DMS53 treated with DMSO at 0.1 percent for 48 hours (cell line): Measurements from ENCODE around the gene CDH4.

Experiments
- DNase-seq: peaks from one replicate; lab custom pipeline; 2025; ENCODE audit not compliant: unreplicated experiment; lab: John Stamatoyannopoulos, UW

The CDH4 gene

DNA sequence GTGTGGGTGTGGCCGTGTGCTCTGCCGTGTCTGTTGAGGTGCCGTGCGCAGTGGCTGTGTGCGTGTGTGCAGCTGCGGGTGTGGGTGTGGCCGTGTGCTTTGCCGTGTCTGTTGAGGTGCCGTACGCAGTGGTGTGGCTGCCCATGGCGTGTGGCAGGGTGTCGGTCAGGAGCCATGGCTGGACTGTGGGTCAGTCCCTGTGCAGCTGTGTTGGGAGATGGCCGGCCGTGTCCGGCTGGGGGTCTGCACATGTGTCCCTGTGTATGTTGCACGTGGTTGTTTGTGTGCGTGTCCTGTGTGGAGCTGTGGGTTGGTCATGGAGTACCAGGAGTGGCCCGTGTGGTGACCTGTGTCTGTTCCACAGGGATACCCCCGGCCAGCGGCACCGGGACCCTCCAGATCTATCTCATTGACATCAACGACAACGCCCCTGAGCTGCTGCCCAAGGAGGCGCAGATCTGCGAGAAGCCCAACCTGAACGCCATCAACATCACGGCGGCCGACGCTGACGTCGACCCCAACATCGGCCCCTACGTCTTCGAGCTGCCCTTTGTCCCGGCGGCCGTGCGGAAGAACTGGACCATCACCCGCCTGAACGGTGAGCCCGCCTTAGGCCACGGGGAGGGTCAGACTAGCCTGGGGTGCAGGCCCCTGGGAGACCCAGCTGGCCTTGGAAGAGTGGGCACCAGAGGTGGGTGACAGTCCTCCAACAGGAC is 675.9 kb downstream of the CDH4 start:
- no peak for DNase-seq

DNA sequence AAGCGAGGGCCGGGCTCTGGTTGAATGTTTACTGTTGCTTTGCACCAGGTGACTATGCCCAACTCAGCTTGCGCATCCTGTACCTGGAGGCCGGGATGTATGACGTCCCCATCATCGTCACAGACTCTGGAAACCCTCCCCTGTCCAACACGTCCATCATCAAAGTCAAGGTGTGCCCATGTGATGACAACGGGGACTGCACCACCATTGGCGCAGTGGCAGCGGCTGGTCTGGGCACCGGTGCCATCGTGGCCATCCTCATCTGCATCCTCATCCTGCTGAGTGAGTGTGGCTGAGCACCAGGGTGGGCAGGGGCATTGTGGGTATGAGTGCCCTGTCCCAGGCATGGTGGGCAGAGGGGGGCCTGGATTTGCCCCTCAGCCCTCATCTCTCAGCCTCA is 677.5 kb downstream of the CDH4 start:
- no peak for DNase-seq

DNA sequence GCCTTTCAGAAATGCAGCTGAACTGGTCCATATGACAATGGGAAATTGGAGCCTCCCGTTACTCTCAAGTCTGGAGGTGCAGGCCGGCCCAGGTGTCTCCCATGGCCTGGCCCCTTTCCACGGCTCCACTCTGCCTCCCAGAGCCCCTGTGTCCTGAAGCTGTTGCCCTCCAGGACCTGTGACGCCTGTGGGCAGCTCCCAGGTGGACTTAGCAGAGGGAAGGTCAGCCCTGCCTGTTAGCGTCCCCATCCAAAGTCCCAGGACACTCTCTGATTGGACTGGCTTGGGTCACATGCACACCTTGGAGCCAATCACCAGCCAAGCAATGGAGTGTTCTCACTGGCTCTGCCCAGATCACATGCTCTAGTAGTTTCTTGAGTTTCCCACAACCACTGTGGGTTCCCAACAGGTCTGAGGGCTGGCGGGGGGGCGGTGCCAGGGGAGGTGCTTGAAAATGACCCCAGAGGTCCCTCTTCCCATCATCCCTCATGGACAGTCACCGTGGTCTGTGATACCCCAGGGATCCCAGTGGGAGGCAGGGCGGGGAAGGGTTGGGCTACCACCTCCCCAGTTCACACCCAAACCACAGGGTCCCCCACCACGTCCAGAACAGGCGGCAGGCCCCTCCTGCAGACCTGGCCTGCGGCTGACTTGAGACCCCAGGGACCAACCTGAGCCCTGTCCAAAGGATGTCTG is 678.1 kb downstream of the CDH4 start:
- DNase-seq = no peak

DNA sequence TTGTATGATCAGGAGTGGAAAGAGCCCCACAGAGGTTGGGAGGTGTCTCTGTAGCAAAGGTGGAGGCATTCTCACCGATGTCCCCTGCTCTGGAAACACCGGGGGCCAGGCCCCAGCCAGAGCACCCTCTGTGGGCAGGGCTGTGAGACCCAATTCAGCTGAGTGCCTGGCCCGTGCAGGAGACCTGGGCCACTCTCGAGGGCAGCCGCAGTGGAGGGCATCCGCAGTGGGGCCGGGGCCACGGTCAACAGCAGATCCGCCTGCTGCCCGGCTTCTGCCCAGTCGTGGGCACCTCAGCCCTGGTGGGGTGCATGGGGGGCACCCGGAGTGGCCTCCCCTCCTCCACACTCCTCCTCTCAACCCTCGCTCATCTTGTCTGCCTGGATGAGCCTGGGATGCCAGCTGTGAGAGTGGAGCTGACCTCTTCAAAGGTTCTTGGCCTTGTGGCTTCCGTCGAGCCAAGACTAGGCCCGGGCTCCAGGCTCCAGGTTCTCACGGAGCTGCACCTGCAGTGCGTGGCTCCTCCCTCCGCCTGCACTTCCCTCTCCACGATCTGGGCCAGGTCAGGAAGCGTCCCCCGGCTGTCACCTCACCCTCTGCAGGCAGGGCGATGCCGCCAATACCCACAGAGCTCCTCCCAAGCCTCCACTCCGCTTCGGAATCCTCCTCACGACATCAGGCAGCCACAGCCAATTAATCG is 678.9 kb downstream of the CDH4 start:
- DNase-seq = no peak

DNA sequence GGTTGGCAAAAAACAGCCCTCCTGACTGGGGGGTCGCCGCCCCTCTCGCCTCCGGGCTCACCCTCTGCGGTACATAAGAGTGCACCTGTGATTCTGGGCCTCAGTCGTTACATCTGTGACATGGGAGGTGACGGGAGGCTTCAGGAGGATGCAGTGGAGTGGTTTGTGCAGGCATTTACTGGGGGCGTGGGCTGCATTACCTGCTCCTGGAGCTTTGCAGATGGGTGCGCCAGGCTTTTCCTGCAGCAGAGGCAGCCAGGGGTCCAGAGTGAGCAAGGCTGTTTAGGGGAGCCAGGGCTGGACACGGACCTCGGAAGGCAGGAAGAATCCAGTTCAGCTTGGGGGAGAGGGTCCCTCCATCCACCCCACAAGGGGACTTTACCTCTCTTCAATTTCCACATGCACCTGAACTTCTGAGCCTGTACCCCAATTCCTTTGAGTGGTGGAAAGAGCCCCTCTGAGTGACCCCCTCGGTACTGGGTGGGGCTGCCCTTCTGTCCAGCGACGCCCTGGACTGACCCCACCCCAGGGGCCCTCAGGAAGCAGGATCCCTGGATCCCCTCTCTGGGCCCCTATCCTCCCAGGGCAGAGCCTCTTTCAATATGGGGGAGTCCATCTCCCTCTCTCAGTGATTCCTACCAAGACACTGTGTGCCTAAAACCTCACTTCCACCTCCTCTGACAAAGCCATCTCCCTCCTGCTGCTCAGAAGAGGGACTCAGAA is 679.6 kb downstream of the CDH4 start:
- DNase-seq = no peak

DNA sequence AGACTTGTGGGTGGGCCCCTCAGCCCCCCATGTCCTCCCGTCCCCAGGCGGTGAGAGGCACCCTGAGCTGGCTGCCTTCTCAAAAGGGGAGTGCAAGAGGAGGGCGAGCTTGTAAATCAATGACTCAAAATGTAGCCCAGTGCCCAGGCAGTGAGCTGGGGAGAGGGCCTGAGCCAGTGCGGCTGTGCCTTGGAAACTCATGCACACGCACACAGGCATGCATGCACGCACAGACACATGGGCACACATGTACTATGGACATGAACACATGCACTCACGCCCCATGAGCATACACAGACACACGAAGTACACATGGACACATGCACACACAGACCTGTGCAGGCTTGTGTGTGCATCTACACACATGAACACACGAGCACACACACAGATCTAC is 680.1 kb downstream of the CDH4 start:
- no peak for DNase-seq

DNA sequence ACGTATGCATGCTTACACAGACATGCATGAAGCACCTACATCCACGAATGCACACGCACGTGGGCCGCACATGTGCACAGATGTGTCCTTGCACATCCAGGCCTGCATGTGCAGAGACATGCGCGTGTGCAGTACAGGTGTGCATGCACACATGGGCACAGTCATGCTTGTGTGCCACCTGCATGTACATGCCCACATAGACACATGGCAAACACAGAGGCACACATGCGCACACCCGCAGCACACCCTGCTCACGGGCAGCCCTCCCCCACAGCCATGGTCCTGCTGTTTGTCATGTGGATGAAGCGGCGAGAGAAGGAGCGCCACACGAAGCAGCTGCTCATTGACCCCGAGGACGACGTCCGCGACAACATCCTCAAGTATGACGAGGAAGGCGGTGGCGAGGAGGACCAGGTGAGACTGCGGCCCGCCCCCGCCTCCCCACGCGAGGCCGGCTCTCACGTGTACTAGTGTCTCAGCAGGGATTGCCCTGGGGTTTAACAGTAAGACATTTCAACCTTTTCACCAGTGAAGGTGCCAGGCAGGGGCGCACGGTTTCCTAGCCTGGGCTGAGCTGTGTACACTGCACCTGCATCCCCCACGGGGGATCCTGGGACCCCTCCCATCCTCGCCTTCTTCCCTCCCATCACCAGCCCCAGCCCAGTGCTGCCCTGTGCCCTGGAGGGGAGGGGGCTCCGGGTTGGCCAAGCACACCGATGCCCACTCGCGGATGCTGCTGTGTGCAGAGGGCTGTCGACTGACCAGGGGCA is 680.8 kb downstream of the CDH4 start:
- DNase-seq = no peak

DNA sequence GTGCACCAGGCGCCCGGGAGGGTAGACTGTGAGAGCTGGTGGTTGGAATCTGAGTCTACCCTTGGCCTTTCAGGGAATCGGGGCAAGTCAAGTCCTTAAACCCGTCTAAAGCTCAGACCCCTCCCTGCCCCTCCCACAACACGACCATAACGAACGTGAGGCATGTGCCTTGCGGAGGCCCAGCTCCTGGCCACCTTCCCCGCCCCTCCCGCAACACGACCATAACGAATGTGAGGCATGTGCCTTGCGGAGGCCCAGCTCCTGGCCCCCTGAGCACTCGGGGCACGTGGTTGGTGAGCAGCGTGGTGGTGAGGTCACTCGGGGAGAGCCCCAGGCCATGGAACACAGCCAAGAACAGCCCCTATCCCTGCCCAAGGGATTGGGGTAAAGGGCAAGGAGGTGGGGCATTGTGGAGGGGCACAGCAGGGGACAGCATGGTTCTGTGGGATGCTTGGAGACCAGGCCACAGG is 681.5 kb downstream of the CDH4 start:
- no peak for DNase-seq

DNA sequence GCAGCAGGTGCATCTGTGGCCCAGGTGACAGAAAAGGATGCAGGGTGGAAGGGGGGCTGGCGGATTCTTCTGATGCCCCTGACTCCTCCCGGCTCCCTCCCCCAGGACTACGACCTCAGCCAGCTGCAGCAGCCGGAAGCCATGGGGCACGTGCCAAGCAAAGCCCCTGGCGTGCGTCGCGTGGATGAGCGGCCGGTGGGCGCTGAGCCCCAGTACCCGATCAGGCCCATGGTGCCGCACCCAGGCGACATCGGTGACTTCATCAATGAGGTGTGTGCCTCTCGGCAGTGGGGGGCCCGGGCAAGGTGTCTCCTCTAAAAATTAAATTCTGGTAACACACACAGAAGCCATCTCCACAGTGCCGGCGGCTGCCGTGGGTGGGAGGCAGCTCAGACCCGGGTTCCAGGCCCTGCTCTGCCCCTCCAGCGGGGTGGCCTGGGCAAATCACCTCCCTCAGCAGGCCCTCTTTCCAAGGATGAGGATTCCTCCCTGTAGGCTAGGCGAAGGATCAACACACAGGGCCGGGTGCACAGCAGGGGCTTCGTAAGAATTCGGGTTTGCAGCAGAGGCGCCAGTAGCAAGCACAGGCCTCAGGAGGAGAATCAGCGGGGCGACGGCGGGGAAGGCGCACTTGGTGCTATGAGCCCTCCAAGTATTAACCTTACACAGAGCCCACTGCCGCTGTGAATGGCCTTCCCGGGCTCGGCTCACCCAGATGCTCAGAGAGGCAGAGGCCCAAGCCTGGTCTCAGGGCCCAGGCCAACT is 682.1 kb downstream of the CDH4 start:
- DNase-seq = no peak

DNA sequence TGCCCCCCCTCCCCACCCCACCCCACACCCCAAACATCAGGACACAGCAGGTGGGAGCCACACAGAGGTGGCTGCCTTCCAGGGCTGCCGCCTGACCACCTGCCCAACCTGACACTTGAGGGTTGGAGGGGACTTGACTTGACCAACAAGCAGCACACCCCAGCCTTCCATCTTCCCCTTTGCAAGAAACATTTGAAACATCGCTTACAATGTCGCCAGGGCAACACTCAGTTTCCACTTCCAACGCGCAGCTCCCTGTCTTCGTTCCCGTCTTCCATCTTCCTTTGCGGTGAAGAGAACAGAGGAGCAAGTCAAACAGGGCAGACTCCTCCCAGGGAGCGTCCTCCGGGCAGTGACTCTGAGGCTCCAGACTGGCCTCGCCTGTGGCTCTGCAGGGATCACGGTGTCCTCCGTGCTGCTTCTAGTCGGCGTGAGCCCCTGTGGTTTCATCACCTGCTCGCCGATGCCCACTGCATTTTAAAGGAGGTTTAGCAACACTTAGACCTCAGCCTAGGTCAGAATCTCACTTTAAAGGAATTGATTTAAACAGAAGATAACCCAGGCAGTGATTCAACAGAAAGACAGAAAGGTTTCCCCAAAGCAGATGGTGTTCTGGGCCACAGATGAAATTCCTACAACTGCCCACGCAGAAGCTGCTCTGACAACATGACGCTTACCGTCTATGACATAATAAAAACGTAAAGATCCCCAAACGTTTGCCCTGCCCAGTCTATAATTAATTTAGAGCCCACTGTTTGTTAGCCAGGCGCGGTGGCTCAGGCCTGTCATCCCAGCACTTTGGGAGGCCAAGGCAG is 682.9 kb downstream of the CDH4 start:
- DNase-seq = no peak

DNA sequence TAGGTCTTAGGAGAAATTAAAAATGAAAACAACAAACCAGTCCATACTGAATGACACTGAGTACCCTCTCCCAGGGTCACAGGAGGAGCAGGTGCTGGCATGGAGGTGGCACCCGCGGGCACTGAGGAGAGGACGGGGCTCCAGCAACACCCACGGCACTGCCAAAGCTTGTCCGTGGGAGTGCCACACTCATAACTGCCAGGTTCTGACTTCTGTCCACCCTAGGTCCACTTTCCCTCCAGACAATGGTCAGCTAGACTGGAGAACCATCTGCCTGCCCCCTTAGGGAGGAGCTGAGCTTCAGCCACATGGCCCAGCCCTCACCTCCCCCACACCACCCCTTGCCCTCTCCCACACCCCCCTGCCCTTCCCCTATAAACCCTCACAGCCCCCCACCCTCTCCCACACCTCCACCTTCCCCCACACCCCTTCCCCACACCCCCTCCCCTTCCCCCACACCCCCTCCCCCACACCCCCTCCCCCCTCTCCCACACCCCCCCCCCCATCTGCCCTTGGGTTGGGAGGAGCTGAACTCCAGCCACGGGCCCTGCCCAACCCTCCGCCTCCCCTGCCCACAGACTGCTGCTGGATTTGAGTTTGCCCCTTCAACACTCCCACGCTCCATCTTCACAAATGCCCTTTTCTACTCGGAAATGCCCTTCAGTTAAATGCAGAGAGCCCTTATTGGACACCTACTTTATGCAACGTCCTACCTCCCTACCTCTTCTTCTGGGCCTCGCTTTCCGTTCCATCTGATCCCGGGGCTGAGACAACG is 684.1 kb downstream of the CDH4 start:
- no peak for DNase-seq

DNA sequence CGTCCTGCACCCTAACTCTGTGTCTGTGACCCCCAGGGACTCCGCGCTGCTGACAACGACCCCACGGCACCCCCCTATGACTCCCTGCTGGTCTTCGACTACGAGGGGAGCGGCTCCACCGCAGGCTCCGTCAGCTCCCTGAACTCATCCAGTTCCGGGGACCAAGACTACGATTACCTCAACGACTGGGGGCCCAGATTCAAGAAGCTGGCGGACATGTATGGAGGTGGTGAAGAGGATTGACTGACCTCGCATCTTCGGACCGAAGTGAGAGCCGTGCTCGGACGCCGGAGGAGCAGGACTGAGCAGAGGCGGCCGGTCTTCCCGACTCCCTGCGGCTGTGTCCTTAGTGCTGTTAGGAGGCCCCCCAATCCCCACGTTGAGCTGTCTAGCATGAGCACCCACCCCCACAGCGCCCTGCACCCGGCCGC is 684.7 kb downstream of the CDH4 start:
- DNase-seq = no peak

DNA sequence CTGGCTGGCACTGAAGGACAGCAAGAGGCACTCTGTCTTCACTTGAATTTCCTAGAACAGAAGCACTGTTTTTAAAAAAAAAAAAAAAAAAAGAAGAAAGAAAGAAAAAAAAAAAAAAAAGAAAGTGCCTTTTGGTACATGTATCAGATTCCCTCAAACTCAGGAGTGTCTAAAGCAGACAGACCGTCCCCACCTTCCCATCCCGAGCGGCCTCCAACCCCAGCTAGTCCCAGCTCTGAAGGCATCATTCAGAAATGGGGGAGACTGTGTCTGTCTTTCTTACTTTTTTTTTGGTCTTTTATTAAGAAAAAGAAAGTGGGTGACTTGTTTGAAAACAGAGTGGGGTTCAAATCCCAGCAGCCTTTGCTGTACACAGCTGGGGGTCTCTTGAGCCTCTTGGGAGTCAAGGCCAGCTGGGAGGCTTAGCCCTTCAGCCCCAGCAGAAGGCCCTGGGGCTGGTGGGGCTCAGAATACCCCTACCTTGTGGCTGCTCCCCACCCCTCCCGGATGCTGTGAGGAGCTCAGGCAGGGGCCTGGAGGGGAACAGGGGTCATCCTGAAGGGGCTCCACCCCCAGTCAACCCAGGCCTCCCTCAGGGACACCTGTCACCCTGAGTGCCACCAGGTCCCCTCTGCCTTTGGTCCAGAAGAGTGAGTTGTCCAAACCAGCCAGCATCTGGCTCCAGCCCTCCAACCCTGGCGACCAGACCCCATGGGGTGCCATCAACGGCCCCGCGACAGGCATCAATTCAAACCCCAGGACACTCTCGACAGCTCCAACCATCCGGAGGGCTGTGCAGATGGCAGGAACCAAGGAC is 685.3 kb downstream of the CDH4 start:
- DNase-seq = no peak

DNA sequence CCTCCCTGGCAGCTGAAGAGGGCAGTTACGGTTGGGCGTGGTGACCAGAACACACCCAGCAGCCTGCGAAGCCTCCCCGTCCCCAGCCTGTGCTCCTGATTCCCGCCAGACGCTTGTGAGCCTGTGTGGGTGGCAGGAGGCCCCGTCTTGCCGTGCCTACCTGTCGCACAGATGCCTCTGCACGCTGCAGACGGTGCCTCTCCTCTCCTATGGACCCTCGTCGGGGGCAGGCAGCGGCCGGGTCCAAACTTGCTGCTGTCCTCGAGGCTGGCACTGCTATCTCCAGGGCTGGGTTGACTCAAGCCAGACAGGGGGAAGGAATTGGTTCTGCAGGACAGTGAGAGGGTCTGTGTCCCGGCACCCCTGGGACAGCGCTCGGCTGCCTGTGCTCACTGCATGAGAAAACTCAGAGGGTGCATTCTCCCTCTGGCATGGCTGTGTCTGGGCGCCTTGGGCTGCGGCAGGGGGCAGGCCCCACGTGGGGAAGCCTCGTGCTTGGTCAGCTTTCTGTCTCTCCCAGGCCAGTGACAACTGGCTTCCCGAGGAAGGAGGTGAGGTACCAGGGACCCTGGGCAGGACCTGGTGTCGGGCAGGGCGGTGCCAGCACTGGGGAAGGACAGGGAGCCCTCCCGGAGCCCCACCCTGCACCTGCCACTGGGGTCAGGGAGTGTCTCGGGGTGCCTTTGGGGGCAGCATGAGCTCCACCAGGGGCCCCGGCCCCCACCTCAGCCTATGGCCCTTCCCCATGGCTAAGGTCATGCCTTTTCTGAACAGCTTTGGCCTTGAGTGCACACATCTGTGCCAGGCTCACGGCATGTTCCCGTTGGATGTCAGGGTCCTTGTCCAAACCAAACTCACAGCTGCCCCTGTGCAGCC is 686.1 kb downstream of the CDH4 start:
- no peak for DNase-seq

DNA sequence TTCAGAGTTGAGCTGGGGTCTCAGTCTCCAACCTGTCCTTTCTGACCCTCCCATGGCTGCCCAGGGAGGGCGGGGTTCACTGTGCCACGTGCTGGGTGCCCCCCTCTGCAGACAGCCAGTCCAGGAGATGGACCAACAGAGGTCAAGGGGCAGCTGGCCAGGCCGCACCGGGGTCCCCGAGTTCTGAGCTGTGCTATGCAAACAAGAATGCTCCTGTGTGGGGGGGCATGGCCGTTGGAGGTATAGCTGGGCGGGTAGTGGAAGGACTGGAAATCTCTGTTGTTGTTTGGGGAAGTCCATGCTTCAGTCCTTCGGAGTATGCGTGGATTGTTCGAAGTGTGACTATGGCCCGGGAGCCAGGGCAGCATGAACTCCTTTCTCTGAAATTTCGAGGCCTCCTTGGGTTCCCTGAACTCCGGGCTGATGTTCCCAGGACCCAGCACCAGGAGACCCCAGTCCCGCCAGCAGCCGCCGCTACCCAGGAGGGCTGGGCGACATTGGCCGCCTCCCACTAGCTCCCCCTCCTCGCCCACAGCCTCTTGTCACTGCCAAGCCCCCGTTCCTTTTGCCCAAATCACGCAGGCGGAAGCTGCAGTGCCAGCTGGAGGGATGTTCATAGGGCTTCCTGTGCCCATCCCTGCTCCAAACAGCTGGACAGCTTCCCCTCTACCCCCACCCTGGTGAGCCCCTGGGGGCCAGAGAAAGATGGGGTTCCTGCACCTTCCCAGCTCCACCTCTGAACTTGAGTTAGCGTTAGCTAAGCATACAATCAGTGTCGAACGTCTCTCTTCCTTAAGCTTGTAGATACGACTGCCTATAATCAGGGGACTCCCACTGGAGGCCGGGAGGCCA is 687.0 kb downstream of the CDH4 start:
- no peak for DNase-seq
